ENCODE measurements around the gene KBTBD7.

The KBTBD7 gene

DNA sequence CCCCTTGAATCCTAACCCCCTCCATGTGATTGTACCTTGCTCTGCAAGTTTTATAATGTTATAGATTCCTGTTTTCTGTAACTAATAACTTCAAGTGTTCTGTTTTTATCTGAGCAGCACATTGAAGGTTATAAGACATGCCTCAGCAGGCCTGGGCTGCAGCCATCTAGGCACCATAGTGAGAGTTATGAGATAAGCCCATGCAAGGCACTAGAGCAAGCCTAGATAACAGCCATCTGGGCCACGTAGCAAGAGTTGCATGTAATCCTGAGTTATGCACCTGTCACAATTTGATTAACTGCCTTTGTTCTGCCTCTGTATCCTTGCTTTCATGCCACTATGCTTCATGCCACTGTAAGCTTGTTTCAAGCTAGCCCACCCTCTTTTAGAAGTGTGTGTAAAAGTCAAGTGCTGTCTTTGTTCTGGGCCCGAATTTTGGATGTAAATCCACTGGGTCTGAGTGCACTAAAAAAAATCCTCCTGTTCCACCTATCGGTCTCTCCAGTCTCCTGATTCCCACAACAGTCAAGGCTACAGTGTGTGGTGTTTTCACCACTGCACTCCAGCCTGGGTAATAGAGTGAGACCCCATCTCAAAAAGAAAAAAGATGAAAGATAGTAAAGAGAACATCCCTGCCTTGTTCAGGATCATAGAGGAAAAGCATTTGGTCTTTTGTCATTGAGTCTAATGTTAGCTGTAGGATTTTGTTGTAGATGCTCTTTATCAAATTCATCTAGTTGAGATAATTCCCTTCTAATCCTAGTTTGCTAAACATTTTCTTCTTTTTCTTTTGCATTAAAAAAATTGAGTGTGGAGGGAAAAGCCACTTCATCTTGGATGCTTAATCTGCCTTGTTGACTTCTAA lies 45.7 kb downstream of the KBTBD7 start:
- Histone ChIP-seq H3K4me3 (ENCODE audit: low read depth, low read length) (no peak overlapping the region), H3K36me3 (ENCODE audit: control insufficient read depth in 2 of 2, insufficient read depth in 1 of 2, low read length in 2 of 2) (no peaks in the 10 kb centered on the region), H3K27ac (ENCODE audit: extremely low read depth, low read depth, low read length) (no peak overlapping the region), H3K4me1 (ENCODE audit: control insufficient read depth, insufficient read depth, low read length) (no peaks in the 10 kb centered on the region), H3K9me3 (ENCODE audit: control insufficient read depth, insufficient read depth, low read depth, low read length) (no peaks in the 10 kb centered on the region)
- ChIA-PET CTCF (no interaction called here), POLR2A (no interaction called here)
- peak; percentile 67; the same call in 1 of the 2 replicates for TF ChIP-seq ZNF416 (tag by site-specific recombination; IDR thresholded peaks at IDR 0.05)
- TF ChIP-seq, protein P1, sequence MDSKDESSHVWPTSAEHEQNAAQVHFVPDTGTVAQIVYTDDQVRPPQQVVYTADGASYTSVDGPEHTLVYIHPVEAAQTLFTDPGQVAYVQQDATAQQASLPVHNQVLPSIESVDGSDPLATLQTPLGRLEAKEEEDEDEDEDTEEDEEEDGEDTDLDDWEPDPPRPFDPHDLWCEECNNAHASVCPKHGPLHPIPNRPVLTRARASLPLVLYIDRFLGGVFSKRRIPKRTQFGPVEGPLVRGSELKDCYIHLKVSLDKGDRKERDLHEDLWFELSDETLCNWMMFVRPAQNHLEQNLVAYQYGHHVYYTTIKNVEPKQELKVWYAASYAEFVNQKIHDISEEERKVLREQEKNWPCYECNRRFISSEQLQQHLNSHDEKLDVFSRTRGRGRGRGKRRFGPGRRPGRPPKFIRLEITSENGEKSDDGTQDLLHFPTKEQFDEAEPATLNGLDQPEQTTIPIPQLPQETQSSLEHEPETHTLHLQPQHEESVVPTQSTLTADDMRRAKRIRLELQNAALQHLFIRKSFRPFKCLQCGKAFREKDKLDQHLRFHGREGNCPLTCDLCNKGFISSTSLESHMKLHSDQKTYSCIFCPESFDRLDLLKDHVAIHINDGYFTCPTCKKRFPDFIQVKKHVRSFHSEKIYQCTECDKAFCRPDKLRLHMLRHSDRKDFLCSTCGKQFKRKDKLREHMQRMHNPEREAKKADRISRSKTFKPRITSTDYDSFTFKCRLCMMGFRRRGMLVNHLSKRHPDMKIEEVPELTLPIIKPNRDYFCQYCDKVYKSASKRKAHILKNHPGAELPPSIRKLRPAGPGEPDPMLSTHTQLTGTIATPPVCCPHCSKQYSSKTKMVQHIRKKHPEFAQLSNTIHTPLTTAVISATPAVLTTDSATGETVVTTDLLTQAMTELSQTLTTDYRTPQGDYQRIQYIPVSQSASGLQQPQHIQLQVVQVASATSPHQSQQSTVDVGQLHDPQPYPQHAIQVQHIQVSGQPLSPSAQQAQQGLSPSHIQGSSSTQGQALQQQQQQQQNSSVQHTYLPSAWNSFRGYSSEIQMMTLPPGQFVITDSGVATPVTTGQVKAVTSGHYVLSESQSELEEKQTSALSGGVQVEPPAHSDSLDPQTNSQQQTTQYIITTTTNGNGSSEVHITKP (tag by site-specific recombination; IDR thresholded peaks at IDR 0.05): no peak
- TF ChIP-seq ZSCAN30 (tag by site-specific recombination; IDR thresholded peaks at IDR 0.05): peak; percentile 82; the same call in 1 of the 2 replicates
- peak; percentile 76; the same call in 1 of the 2 replicates for TF ChIP-seq ZNF544 (tag by site-specific recombination; IDR thresholded peaks at IDR 0.05)
- TF ChIP-seq ZNF785 (tag by site-specific recombination; IDR thresholded peaks at IDR 0.05): no peak
- TF ChIP-seq ZNF610 (tag by site-specific recombination; IDR thresholded peaks at IDR 0.05; ENCODE audit: borderline replicate concordance): peak; percentile 90
- no peak for TF ChIP-seq ZNF341 (tag by site-specific recombination; IDR thresholded peaks at IDR 0.05; ENCODE audit: low read depth)
- peak; percentile 81 for TF ChIP-seq ZNF350 (tag by site-specific recombination; IDR thresholded peaks at IDR 0.05)
- 0 out of 2 replicates have a peak, but pooled peaks have one; percentile 45 for TF ChIP-seq YY1 (tag by site-specific recombination; IDR thresholded peaks at IDR 0.05)
- no peak for TF ChIP-seq ZNF433 (tag by site-specific recombination; IDR thresholded peaks at IDR 0.05; ENCODE audit: low read depth)
- peak; percentile 84 for TF ChIP-seq ZNF529 (tag by site-specific recombination; IDR thresholded peaks at IDR 0.05; ENCODE audit: insufficient replicate concordance)
- TF ChIP-seq ZNF184 (tag by site-specific recombination; IDR thresholded peaks at IDR 0.05): 0 out of 2 replicates have a peak, but pooled peaks have one; percentile 49
- TF ChIP-seq ZNF701 (tag by site-specific recombination; IDR thresholded peaks at IDR 0.05): 0 out of 2 replicates have a peak, but pooled peaks have one; percentile 79
- 0 out of 2 replicates have a peak, but pooled peaks have one; percentile 52 for TF ChIP-seq ZNF791 (tag by site-specific recombination; IDR thresholded peaks at IDR 0.05)
- no peak for TF ChIP-seq ZNF10 (tag by site-specific recombination; IDR thresholded peaks at IDR 0.05)
- TF ChIP-seq ZNF391 (tag by site-specific recombination; IDR thresholded peaks at IDR 0.05; ENCODE audit: borderline replicate concordance, low read depth): peak; percentile 91
- peak; percentile 74; the same call in 1 of the 2 replicates for TF ChIP-seq ZNF677 (tag by site-specific recombination; IDR thresholded peaks at IDR 0.05)
- peak; percentile 94 for TF ChIP-seq ZNF169 (tag by site-specific recombination; IDR thresholded peaks at IDR 0.05)
- TF ChIP-seq, protein P2, sequence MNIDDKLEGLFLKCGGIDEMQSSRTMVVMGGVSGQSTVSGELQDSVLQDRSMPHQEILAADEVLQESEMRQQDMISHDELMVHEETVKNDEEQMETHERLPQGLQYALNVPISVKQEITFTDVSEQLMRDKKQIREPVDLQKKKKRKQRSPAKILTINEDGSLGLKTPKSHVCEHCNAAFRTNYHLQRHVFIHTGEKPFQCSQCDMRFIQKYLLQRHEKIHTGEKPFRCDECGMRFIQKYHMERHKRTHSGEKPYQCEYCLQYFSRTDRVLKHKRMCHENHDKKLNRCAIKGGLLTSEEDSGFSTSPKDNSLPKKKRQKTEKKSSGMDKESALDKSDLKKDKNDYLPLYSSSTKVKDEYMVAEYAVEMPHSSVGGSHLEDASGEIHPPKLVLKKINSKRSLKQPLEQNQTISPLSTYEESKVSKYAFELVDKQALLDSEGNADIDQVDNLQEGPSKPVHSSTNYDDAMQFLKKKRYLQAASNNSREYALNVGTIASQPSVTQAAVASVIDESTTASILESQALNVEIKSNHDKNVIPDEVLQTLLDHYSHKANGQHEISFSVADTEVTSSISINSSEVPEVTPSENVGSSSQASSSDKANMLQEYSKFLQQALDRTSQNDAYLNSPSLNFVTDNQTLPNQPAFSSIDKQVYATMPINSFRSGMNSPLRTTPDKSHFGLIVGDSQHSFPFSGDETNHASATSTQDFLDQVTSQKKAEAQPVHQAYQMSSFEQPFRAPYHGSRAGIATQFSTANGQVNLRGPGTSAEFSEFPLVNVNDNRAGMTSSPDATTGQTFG (tag by site-specific recombination; IDR thresholded peaks at IDR 0.05; ENCODE audit: borderline replicate concordance): 0 out of 2 replicates have a peak, but pooled peaks have one; percentile 36
- peak; percentile 92 for TF ChIP-seq ZNF558 (tag by site-specific recombination; IDR thresholded peaks at IDR 0.05)
- no peak for TF ChIP-seq ZNF394 (tag by site-specific recombination; IDR thresholded peaks at IDR 0.05; ENCODE audit: borderline replicate concordance)
- 0 out of 2 replicates have a peak, but pooled peaks have one; percentile 45 for TF ChIP-seq ZNF221 (tag by site-specific recombination; IDR thresholded peaks at IDR 0.05; ENCODE audit: borderline replicate concordance)
- TF ChIP-seq, protein P3, sequence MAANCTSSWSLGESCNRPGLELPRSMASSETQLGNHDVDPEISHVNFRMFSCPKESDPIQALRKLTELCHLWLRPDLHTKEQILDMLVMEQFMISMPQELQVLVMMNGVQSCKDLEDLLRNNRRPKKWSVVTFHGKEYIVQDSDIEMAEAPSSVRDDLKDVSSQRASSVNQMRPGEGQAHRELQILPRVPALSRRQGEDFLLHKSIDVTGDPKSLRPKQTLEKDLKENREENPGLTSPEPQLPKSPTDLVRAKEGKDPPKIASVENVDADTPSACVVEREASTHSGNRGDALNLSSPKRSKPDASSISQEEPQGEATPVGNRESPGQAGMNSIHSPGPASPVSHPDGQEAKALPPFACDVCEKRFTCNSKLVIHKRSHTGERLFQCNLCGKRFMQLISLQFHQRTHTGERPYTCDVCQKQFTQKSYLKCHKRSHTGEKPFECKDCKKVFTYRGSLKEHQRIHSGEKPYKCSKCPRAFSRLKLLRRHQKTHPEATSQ (tag by site-specific recombination; IDR thresholded peaks at IDR 0.05): 0 out of 2 replicates have a peak, but pooled peaks have one; percentile 76
- TF ChIP-seq ZNF626 (tag by site-specific recombination; IDR thresholded peaks at IDR 0.05): peak; percentile 99
- TF ChIP-seq ZNF664 (tag by site-specific recombination; IDR thresholded peaks at IDR 0.05): no peak
- TF ChIP-seq ZNF585B (tag by site-specific recombination; IDR thresholded peaks at IDR 0.05): peak; percentile 34; the same call in 1 of the 2 replicates
- TF ChIP-seq KLF7 (tag by site-specific recombination; IDR thresholded peaks at IDR 0.05; ENCODE audit: borderline replicate concordance): no peak
- peak; percentile 45; the same call in 1 of the 2 replicates for TF ChIP-seq ZNF2 (tag by site-specific recombination; IDR thresholded peaks at IDR 0.05)
- TF ChIP-seq ZNF19 (tag by site-specific recombination; IDR thresholded peaks at IDR 0.05; ENCODE audit: low read depth): no peak
- 0 out of 2 replicates have a peak, but pooled peaks have one; percentile 24 for TF ChIP-seq ZBTB21 (tag by site-specific recombination; IDR thresholded peaks at IDR 0.05)
- TF ChIP-seq SP7 (tag by site-specific recombination; IDR thresholded peaks at IDR 0.05): peak; percentile 48; the same call in 1 of the 2 replicates

Data from HEK293 (cell line).